GM04504 (cell line): ENCODE results near the gene NCAPG2.
A peak's percentile ranks its signal among the peaks of the same experiment; 100 is the strongest.
"Not testable (repeated sequence)": the region's sequence is repeated elsewhere in the genome, so short reads cannot be mapped to it uniquely, and the experiment has no call there.

Experiments used
- DNase-seq: peaks from one replicate; pipeline ENCODE4 v3.0.0-alpha.2; 2012; ENCODE audit warnings: low read depth

NCAPG2 gene

GRCh38 chr7:158705234-158705850 is 738 bp upstream of the NCAPG2 start:
- no peak for DNase-seq

DNA sequence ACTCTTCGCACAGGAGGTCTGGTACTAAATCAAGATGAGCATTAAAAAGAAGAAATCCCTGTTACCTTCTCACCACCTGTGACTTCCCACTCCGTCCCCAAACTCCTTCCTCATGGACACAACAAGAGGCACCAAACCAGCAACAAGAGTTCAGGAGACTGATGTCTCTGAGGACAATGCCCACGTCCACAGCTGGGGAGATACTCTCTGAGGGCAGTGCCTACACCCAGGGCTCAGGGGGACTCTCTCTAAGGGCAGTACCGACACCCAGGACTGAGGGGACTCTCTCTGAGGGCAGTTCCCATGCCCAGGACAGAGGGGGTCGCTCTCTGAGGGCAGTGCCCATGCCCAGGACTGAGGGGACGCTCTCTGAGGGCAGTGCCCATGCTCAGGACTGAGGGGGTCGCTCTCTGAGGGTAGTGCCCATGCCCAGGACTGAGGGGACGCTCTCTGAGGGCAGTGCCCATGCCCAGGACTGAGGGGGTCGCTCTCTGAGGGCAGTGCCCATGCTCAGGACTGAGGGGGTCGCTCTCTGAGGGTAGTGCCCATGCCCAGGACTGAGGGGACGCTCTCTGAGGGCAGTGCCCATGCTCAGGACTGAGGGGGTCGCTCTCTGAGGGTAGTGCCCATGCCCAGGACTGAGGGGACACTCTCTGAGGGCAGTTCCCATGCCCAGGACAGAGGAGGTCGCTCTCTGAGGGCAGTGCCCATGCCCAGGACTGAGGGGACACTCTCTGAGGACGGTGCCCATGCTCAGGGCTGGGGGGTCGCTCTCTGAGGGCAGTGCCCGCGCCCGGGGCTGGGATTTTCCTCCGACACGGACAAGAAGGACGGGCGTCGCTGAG is 703 bp downstream of the NCAPG2 start:
- DNase-seq = not testable (repeated sequence)

- no peak for DNase-seq
Observed at GRCh38 chr7:158702944-158703343, 1.7 kb downstream of the NCAPG2 start.

DNA sequence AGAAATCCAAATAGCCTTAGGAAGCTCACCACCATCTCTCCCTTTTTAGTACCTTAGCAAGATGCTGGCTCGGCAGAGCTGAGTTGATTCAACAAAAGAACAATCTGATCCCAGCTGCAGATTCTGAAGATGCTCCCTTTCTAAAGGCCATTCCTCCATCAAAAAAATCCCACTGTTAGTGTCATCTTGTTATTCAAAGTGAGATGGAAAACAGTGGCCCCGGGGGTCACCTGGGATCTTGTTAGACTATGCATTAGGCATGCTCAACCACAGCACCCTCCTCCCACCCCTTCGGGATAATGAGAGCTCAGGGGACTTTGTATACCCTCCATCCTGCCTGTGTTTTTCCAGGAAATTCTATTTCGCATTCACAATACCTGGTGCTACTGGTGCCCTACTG is 2.4 kb downstream of the NCAPG2 start:
- DNase-seq = no peak

DNA sequence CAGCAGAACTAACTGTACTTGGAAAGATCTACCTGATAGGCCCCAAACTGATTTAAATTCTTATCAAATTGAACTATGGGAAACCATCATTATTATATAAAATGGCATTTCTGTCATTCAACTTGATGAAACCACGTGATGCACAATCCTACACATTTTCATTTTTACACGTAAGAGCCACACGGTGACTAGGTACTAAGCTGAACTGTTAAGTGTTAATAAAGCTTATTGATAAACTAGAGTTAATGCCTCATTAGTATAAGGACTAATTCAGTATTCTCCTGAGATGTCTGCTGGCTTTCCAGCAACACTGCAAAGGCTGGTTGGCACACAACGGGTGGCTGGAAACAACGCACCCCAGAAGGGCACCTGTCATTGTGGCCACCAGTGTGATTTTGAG is 4.6 kb downstream of the NCAPG2 start:
- DNase-seq = no peak

DNA sequence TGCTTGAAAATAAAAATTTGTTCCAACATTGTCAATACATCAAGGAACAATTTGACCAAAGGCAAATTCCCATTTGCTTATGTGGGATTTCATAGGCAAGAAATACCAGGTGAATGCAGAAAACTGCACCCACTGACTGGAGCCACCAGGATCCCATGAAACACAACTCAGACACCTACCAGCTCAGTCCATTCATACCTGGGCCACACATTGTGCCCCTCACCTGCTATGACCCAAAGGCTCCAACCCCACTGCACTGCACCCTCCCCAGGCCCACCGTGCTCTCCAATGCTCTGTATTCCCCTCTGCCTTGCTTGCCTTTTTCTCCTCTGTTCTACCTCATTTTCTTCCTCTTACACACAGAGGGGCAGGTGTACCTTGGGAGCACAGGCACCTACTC is 5.3 kb downstream of the NCAPG2 start:
- no peak for DNase-seq

DNA sequence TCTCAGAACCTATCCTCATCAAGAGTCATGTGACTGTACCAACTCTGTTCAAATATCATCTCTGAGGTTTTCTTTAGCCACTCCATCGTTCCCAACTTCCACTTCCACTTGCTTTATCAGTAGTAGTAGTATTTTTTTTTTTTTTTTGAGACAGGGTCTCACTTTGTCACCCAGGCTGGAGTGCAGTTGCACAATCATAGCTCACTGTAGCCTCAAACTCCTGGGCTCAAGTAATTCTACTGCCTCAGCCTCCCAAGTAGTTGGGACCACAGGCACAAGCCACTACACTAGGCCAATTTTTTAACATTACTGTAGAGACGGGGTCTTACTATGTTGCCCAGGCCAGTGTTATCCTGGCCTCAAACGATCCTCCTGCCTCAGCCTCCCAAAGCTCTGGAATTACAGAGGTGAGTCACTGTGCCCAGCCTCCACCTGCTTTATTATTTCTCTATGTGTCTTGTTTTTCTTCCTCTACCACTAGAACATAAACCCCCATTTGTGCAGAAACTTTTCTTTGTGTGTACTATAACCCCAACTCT is 5.9 kb downstream of the NCAPG2 start:
- no peak for DNase-seq

GRCh38 chr7:158697597-158697996 is 7.0 kb downstream of the NCAPG2 start:
- DNase-seq = not testable (repeated sequence)

- DNase-seq = peak; percentile 68
Observed at GRCh38 chr7:158695726-158696452, 8.7 kb downstream of the NCAPG2 start.

- no peak for DNase-seq
Observed at GRCh38 chr7:158695056-158695455, 9.5 kb downstream of the NCAPG2 start.

- no peak for DNase-seq
Observed at GRCh38 chr7:158694650-158695049, 10.0 kb downstream of the NCAPG2 start.

GRCh38 chr7:158689488-158689887 is 15.1 kb downstream of the NCAPG2 start:
- DNase-seq = no peak

GRCh38 chr7:158687406-158687805 is 17.2 kb downstream of the NCAPG2 start:
- DNase-seq = no peak

DNA sequence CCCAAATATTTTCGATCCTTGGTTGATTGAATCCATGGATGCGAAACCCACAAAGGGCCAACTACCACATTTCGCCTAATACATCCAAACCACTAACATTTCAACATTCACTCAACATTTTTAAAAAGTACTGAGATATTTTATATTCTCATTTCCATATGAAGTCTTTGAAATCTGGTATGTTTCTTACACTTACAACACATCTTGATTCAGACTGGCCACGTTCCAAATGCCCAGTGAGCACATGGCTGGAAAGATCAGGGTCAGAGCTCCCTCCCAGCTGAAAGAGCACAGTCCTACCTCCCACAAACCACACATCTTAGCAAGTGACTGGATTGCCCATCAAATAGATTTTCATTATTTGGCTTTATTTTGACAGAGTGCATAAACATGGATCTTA is 18.9 kb downstream of the NCAPG2 start:
- no peak for DNase-seq

GRCh38 chr7:158684329-158684728 is 20.3 kb downstream of the NCAPG2 start:
- DNase-seq = no peak

DNA sequence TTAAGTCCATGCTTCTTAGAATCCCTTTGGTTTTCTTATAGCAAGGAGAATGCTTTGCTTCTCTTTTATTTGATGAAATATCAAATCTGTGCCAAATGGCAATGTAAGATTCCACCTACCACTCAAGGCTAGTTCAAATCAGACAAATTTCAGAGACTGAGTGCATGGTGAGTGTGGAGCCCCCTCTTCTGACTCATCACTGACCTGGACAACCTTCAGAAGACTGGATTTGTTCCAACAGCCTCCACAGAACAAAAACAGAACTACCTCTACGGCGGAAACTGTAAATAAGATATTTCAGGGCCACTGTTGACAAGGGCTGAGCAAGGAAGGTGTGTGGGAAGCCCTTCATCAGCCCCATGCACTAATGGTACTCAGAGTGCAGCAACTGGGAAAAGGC is 21.1 kb downstream of the NCAPG2 start:
- no peak for DNase-seq

GRCh38 chr7:158682456-158682855 is 22.1 kb downstream of the NCAPG2 start:
- no peak for DNase-seq

- DNase-seq = no peak
Observed at GRCh38 chr7:158680754-158681153, 23.9 kb downstream of the NCAPG2 start.

DNA sequence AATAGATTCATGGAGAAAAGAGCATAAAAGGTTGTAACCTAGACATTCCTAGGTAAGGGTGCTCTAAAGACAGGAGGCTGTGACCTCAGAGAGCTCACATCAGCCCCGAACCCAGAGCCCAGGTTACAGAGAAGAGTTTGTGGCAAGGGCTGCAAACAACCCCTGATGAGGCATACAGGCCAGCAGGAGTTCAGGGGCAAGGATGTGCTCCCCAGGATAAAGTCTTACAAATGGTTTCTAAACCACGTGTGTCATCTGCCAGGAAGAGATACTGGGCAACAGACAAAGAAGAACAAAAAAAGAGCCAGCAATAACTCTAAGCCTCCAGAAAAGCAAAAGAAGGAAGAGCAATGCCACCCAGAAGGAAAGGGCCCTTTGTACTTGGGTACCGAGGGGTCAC is 27.7 kb downstream of the NCAPG2 start:
- DNase-seq = no peak

DNA sequence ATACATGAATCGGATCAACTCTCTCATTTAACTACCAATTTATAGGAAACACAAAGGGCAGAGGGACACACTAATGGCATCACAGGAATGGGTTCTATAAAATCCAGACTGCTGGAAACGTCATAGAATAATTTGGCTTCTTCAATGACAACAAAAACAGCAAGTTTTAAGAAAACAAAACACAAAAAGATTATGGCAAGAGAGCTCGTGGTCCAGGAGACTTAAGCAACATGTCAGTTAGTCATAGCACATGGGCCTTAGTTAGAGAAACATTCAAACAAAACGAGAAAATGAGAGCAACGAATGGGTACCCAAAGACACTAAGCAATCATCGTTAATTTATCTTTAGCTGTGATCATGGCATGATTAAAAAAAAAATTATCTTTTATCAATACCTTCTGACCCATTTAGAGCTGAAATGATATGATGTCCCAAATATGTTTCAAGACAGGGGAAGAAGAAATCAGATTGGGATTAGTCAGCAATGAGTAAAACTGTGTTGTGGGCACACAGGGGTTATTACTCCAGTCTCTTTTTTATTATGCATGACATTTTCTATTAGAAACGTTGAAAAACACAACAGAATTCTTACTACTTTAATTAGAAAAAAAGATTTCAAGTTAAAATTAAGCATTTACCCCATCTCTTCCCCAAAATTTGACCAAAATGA is 28.3 kb downstream of the NCAPG2 start:
- no peak for DNase-seq

- no peak for DNase-seq
Observed at GRCh38 chr7:158672975-158673374, 31.6 kb downstream of the NCAPG2 start.

- not testable (repeated sequence) for DNase-seq
Observed at GRCh38 chr7:158668086-158668485, 36.5 kb downstream of the NCAPG2 start.
